WI38 (cell line): ENCODE measurements around the gene S100A11.

Experiments used
- H3K4me3 ChIP-seq: 2 replicates; pipeline ENCODE4 v1.5.1; 2011; ENCODE audit warnings: low read depth, mild to moderate bottlenecking, control low read depth, low read length
- TF ChIP-seq, protein P1 (sequence below): IDR thresholded peaks from 2 replicates; pipeline ENCODE4 v1.5.1; 2012; ENCODE audit warnings: low read depth, mild to moderate bottlenecking, control low read depth, low read length

Gene S100A11

GRCh38 chr1:152018537-152018936 is 18.3 kb downstream of the S100A11 start:
- no peak overlapping the region for H3K4me3 ChIP-seq
- TF ChIP-seq, protein P1, sequence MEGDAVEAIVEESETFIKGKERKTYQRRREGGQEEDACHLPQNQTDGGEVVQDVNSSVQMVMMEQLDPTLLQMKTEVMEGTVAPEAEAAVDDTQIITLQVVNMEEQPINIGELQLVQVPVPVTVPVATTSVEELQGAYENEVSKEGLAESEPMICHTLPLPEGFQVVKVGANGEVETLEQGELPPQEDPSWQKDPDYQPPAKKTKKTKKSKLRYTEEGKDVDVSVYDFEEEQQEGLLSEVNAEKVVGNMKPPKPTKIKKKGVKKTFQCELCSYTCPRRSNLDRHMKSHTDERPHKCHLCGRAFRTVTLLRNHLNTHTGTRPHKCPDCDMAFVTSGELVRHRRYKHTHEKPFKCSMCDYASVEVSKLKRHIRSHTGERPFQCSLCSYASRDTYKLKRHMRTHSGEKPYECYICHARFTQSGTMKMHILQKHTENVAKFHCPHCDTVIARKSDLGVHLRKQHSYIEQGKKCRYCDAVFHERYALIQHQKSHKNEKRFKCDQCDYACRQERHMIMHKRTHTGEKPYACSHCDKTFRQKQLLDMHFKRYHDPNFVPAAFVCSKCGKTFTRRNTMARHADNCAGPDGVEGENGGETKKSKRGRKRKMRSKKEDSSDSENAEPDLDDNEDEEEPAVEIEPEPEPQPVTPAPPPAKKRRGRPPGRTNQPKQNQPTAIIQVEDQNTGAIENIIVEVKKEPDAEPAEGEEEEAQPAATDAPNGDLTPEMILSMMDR = 0 out of 2 replicates have a peak, but pooled peaks have one; percentile 6

- TF ChIP-seq, protein P1 = no peak
- H3K4me3 ChIP-seq = no peak overlapping the region
Observed at GRCh38 chr1:152015766-152016165, 21.0 kb downstream of the S100A11 start.

DNA sequence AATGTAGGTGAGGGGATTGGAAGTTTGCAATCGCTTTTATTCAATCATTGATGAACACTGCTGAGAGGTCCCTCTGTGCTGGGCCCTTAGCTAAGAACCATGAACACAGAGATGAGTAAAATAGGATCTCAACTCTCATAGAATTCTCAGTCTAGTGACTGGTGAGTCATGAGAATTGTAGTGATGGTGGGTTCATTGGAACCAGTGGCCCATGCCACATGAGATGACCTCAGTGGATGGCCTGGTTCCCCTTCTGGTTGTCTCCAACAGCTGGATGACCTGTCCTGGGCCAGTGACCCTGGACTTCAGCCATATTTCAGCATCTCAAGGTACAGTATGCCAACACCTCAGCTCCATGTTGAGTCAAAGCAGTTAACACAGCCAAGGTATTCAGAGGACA is 21.9 kb downstream of the S100A11 start:
- TF ChIP-seq, protein P1 = no peak
- H3K4me3 ChIP-seq = no peak overlapping the region

- no peak overlapping the region for H3K4me3 ChIP-seq
- TF ChIP-seq, protein P1 = peak; percentile 56
Observed at GRCh38 chr1:152013664-152014237, 23.1 kb downstream of the S100A11 start.

GRCh38 chr1:152009691-152010090 is 27.1 kb downstream of the S100A11 start:
- H3K4me3 ChIP-seq = no peak overlapping the region
- TF ChIP-seq, protein P1 = no peak

- TF ChIP-seq, protein P1 = no peak
- no peak overlapping the region for H3K4me3 ChIP-seq
Observed at GRCh38 chr1:152007047-152007446, 29.8 kb downstream of the S100A11 start.

- TF ChIP-seq, protein P1 = no peak
- H3K4me3 ChIP-seq = no peak overlapping the region
Observed at GRCh38 chr1:152005360-152005912, 31.4 kb downstream of the S100A11 start.
